ENCODE measurements around the gene PELI1. TPM values are rescaled to one million over a fixed set of nuclear protein-coding genes. Genes with fewer than 3 reads are reported as not detected.

PELI1 gene
- total and polyA plus RNA-seq, 10 donors, result 14.5 to 70.1 (median 55.7) TPM

- H3K36me3 ChIP-seq, result peaks cover 0 to 13% (median 0%) of the 10 kb centered on the region in 6 donors
- H3K9me3 ChIP-seq, result no peaks in the 10 kb centered on the region
- H3K27ac ChIP-seq, result no peak overlapping the region
- no peak for DNase-seq
- H3K4me3 ChIP-seq, result no peak overlapping the region
- peaks cover 0 to 89% (median 34%) of the 10 kb centered on the region in 6 donors for H3K4me1 ChIP-seq
- intact Hi-C loops (cut with DNase I; ENCODE audit: low total_unique reads), result no loop called here
- TF ChIP-seq POLR2AphosphoS5 (IDR thresholded peaks at IDR 0.05) (no peak), POLR2A (IDR thresholded peaks at IDR 0.05) (no peak), CTCF (IDR thresholded peaks at IDR 0.05 in 8 of 11, conservative IDR thresholded peaks at IDR 0.05 in 3 of 11) (no peak)
- no peaks in the 10 kb centered on the region for H3K27me3 ChIP-seq (replicated peaks in 1 of 7)
Measured at GRCh38 chr2:64124571-64124970, 19.6 kb downstream of the PELI1 start.

GRCh38 chr2:64124168-64124567 is 20.1 kb downstream of the PELI1 start:
- no peak for DNase-seq
- 65 to 96% (median 81%) methylated on average over 3 of the region's 3 CpGs for WGBS, 5 donors
- H3K36me3 ChIP-seq, result peaks cover 0 to 13% (median 0%) of the 10 kb centered on the region in 6 donors
- no peaks in the 10 kb centered on the region for H3K9me3 ChIP-seq
- H3K27me3 ChIP-seq (replicated peaks in 1 of 7), result no peaks in the 10 kb centered on the region
- no peak for TF ChIP-seq CTCF (IDR thresholded peaks at IDR 0.05 in 8 of 11, conservative IDR thresholded peaks at IDR 0.05 in 3 of 11)
- TF ChIP-seq POLR2A (IDR thresholded peaks at IDR 0.05), result no peak
- TF ChIP-seq POLR2AphosphoS5 (IDR thresholded peaks at IDR 0.05), result no peak
- peaks cover 0 to 89% (median 36%) of the 10 kb centered on the region in 6 donors for H3K4me1 ChIP-seq
- H3K4me3 ChIP-seq, result no peak overlapping the region
- intact Hi-C loops (cut with DNase I; ENCODE audit: low total_unique reads), result no loop called here
- H3K27ac ChIP-seq, result no peak overlapping the region

GRCh38 chr2:64123740-64124139 is 20.5 kb downstream of the PELI1 start:
- intact Hi-C loops (cut with DNase I; ENCODE audit: low total_unique reads), result no loop called here
- Histone ChIP-seq H3K27ac (no peak overlapping the region), H3K4me3 (no peak overlapping the region), H3K9me3 (no peaks in the 10 kb centered on the region), H3K27me3 (replicated peaks in 1 of 7) (no peaks in the 10 kb centered on the region), H3K36me3 (peaks cover 0 to 13% (median 0%) of the 10 kb centered on the region in 6 donors), H3K4me1 (peaks cover 0 to 89% (median 39%) of the 10 kb centered on the region in 6 donors)
- TF ChIP-seq POLR2A (IDR thresholded peaks at IDR 0.05) (no peak), CTCF (IDR thresholded peaks at IDR 0.05 in 8 of 11, conservative IDR thresholded peaks at IDR 0.05 in 3 of 11) (no peak), POLR2AphosphoS5 (IDR thresholded peaks at IDR 0.05) (no peak)
- no peak for DNase-seq
- WGBS, 5 donors, result 95 to 100% (median 97%) methylated on average over 1 of the region's 1 CpG

GRCh38 chr2:64122358-64122757 is 21.9 kb downstream of the PELI1 start:
- intact Hi-C loops (cut with DNase I; ENCODE audit: low total_unique reads), result no loop called here
- no peaks in the 10 kb centered on the region for H3K27me3 ChIP-seq (replicated peaks in 1 of 7)

More at GRCh38 chr2:64122358-64122757, 21.9 kb downstream of the PELI1 start:
- TF ChIP-seq CTCF (IDR thresholded peaks at IDR 0.05 in 8 of 11, conservative IDR thresholded peaks at IDR 0.05 in 3 of 11) (no peak), POLR2AphosphoS5 (IDR thresholded peaks at IDR 0.05) (no peak), POLR2A (IDR thresholded peaks at IDR 0.05) (no peak)
- no peaks in the 10 kb centered on the region for H3K9me3 ChIP-seq
- H3K4me3 ChIP-seq, result no peak overlapping the region
- WGBS, 5 donors, result 77 to 84% (median 79%) methylated on average over 7 of the region's 7 CpGs
- H3K27ac ChIP-seq, result no peak overlapping the region
- H3K4me1 ChIP-seq, result peaks cover 0 to 84% (median 44%) of the 10 kb centered on the region in 6 donors
- no peak for DNase-seq
- peaks cover 0 to 13% (median 0%) of the 10 kb centered on the region in 6 donors for H3K36me3 ChIP-seq

Data from spleen (tissue), 11 donors.